Measurements from ENCODE around the gene OR1G1. TPM values are rescaled to one million over a fixed set of nuclear protein-coding genes. Genes with fewer than 3 reads are reported as not detected.
"Not testable (repeated sequence)": the region's sequence is repeated elsewhere in the genome, so short reads cannot be mapped to it uniquely, and the experiment has no call there.

OR1G1 gene
- total RNA-seq: not detected

GRCh38 chr17:3127451-3127850 lies at the start of gene OR1G1:
Gene OR1G1 (minus strand): TSS chr17:3127551. CDS start chr17:3127551, 0 bp downstream.
- no peak for DNase-seq (ENCODE audit: low read depth in 2 of 3, low spot score in 2 of 3)

GRCh38 chr17:3167574-3167973 lies 40.2 kb upstream of the OR1G1 start:
- peak in 1 of 3 donors; percentile 6 for DNase-seq (ENCODE audit: low read depth in 2 of 3, low spot score in 2 of 3)

GRCh38 chr17:3157218-3157617 lies 29.9 kb upstream of the OR1G1 start:
- DNase-seq (ENCODE audit: low read depth in 2 of 3, low spot score in 2 of 3): no peak

- not testable (repeated sequence) for DNase-seq (ENCODE audit: low read depth in 2 of 3, low spot score in 2 of 3)
These were observed 10.1 kb upstream of the OR1G1 start for GRCh38 chr17:3137494-3137893.

- no peak for DNase-seq (ENCODE audit: low read depth in 2 of 3, low spot score in 2 of 3)
These were observed 23.0 kb downstream of the OR1G1 start, which contains the start of gene OR1D2 for GRCh38 chr17:3104322-3104721. Gene OR1D2 (minus strand): TSS chr17:3104422. CDS start chr17:3092996, 11,426 bp downstream.

Other genes starting within 250 kb of the OR1G1 start
- not detected for gene OR1D5, start 63.9 kb downstream of the OR1G1 start, total RNA-seq
- gene OR1D2, start 23.1 kb downstream of the OR1G1 start, total RNA-seq: not detected
- gene OR1A2, start 70.0 kb upstream of the OR1G1 start, total RNA-seq: not detected
- gene OR1A1, start 80.1 kb upstream of the OR1G1 start, total RNA-seq: not detected
- 3.0 TPM for gene OR3A1, start 170.8 kb upstream of the OR1G1 start, total RNA-seq